ENCODE measurements around the gene GPN2. TPM values are rescaled to one million over a fixed set of nuclear protein-coding genes. Genes with fewer than 3 reads are reported as not detected.

Gene GPN2
- total and polyA plus RNA-seq, 11 donors: 7.6 to 27.4 (median 16.5) TPM

- H3K27ac ChIP-seq: peak overlapping the region in 11 of 12 donors; percentile 80 to 98 (median 92)
- 38 to 56% (median 40%) methylated on average over 3 to 5 of the region's 5 CpGs for WGBS, 4 donors
- no peak for TF ChIP-seq CTCF (IDR thresholded peaks at IDR 0.05)
- TF ChIP-seq POLR2A (IDR thresholded peaks at IDR 0.05): no peak
- ATAC-seq: peak; percentile 66 to 76 (median 70)
- peaks cover 0 to 4% (median 0%) of the 10 kb centered on the region in 9 donors for H3K36me3 ChIP-seq
- H3K9me3 ChIP-seq: no peaks in the 10 kb centered on the region
- H3K27me3 ChIP-seq: no peaks in the 10 kb centered on the region
- peak in 4 of 5 donors; percentile 68 to 83 (median 76) for DNase-seq
- no peak overlapping the region for H3K4me3 ChIP-seq
- peaks cover 0 to 31% (median 3%) of the 10 kb centered on the region in 12 donors for H3K4me1 ChIP-seq
- intact Hi-C loops (cut with DNase I): no loop called here
Measured at GRCh38 chr1:26915204-26915842, 25.2 kb upstream of the GPN2 start.

GRCh38 chr1:26913754-26914619 is 23.9 kb upstream of the GPN2 start, which contains the start of gene NR0B2:
Gene NR0B2 (minus strand): TSS chr1:26913975. CDS start chr1:26913940, 35 bp downstream.
- H3K4me3 ChIP-seq: peak within 1 kb of the TSS; percentile 8 to 66 (median 52)
- H3K27me3 ChIP-seq: no peaks in the 10 kb centered on the region
- DNase-seq (peak in 4 of 5 donors; percentile 57 to 83 (median 68)), ATAC-seq (peak; percentile 76 to 88 (median 82))
- 40 to 53% (median 46%) methylated on average over 14 to 16 of the region's 16 CpGs for WGBS, 4 donors
- H3K9me3 ChIP-seq: no peaks in the 10 kb centered on the region
- TF ChIP-seq CTCF (IDR thresholded peaks at IDR 0.05) (no peak), POLR2A (IDR thresholded peaks at IDR 0.05) (peak in 1 of 2 donors; percentile 47)
- peaks cover 0 to 4% (median 0%) of the 10 kb centered on the region in 9 donors for H3K36me3 ChIP-seq
- peaks cover 0 to 31% (median 3%) of the 10 kb centered on the region in 12 donors for H3K4me1 ChIP-seq
- intact Hi-C loops (cut with DNase I): loop anchor here in 1 of 10 donors (1.0 kb wide), 1 partner anchor 85 kb away; no protein-coding TSS in a partner anchor
- peak within 1 kb of the TSS; percentile 80 to 98 (median 90) for H3K27ac ChIP-seq

- Histone ChIP-seq H3K27me3 (no peaks in the 10 kb centered on the region), H3K4me1 (peaks cover 0 to 31% (median 3%) of the 10 kb centered on the region in 12 donors), H3K36me3 (peaks cover 0 to 4% (median 0%) of the 10 kb centered on the region in 9 donors), H3K9me3 (no peaks in the 10 kb centered on the region), H3K4me3 (peak overlapping the region; percentile 8 to 66 (median 52)), H3K27ac (peak overlapping the region; percentile 80 to 98 (median 90))
- no peak for DNase-seq
- WGBS, 4 donors: 46 to 53% (median 50%) methylated on average over 3 to 5 of the region's 5 CpGs
- peak in 2 of 4 donors; percentile 0 to 1 for ATAC-seq
- intact Hi-C loops (cut with DNase I): no loop called here
- no peak for TF ChIP-seq POLR2A (IDR thresholded peaks at IDR 0.05)
- TF ChIP-seq CTCF (IDR thresholded peaks at IDR 0.05): no peak
Measured at GRCh38 chr1:26913389-26913753, 23.3 kb upstream of the GPN2 start.

- DNase-seq: no peak
- TF ChIP-seq CTCF (IDR thresholded peaks at IDR 0.05) (no peak), POLR2A (IDR thresholded peaks at IDR 0.05) (no peak)
- ATAC-seq: no peak
- WGBS, 4 donors: 40 to 78% (median 62%) methylated on average over 2 of the region's 2 CpGs
- peak overlapping the region in 1 of 12 donors; percentile 98 for H3K27ac ChIP-seq
- H3K27me3 ChIP-seq: no peaks in the 10 kb centered on the region
- peak overlapping the region in 9 of 12 donors; percentile 37 to 66 (median 54) for H3K4me3 ChIP-seq
- no peaks in the 10 kb centered on the region for H3K9me3 ChIP-seq
- H3K36me3 ChIP-seq: peaks cover 0 to 4% (median 0%) of the 10 kb centered on the region in 9 donors
- peaks cover 0 to 31% (median 3%) of the 10 kb centered on the region in 12 donors for H3K4me1 ChIP-seq
- intact Hi-C loops (cut with DNase I): no loop called here
Measured at GRCh38 chr1:26912147-26912490, 22.0 kb upstream of the GPN2 start.
